HL-60 (cell line): ENCODE measurements around the gene POLR2L.

Experiments used
- DNase-seq, 2 experiments: peaks; one replicate each; pipeline ENCODE4 v3.0.0-alpha.2; 2010 to 2020; ENCODE audit warnings: low read depth in 1 of 2, low spot score in 1 of 2
- H3K27ac ChIP-seq: fragments of 250-450 bp; sonication (Bioruptor Pico); replicated peaks from 2 replicates; pipeline ENCODE4 v1.5.1; 2020; ENCODE audit warnings: mild to moderate bottlenecking, moderate library complexity
- H3K27me3 ChIP-seq: fragments of 250-450 bp; sonication (Bioruptor Pico); 2 replicates; pipeline ENCODE4 v1.5.1; 2021; ENCODE audit warnings: mild to moderate bottlenecking, moderate library complexity; ENCODE audit not compliant: insufficient read depth, poor library complexity, severe bottlenecking
- H3K4me3 ChIP-seq: replicated peaks from 2 replicates; pipeline ENCODE4 v1.5.1; 2011; ENCODE audit warnings: mild to moderate bottlenecking, control low read depth, low read length; ENCODE audit not compliant: insufficient read depth
- GABPA ChIP-seq: IDR thresholded peaks from 2 replicates; pipeline ENCODE4 v1.6.1; 2012; ENCODE audit warnings: low read depth
- POLR2AphosphoS5 ChIP-seq: IDR thresholded peaks from 2 replicates; pipeline ENCODE4 v1.6.1; 2012; ENCODE audit warnings: low read depth
- REST ChIP-seq: IDR thresholded peaks from 2 replicates; pipeline ENCODE4 v1.6.1; 2012; ENCODE audit warnings: low read depth; ENCODE audit not compliant: insufficient replicate concordance
- SPI1 ChIP-seq: IDR thresholded peaks from 2 replicates; pipeline ENCODE4 v1.6.1; 2012; ENCODE audit warnings: low read depth, mild to moderate bottlenecking, borderline replicate concordance
- TF ChIP-seq, protein P1 (sequence below): IDR thresholded peaks from one replicate; pipeline ENCODE4 v1.5.1; 2011; ENCODE audit warnings: low read length, control low read depth, inconsistent platforms; ENCODE audit not compliant: insufficient read depth

POLR2L gene

GRCh38 chr11:812390-812789 is 29.9 kb downstream of the POLR2L start:
- Histone ChIP-seq H3K4me3 (no peak overlapping the region), H3K27ac (peak overlapping the region; percentile 100), H3K27me3 (no peaks in the 10 kb centered on the region)
- TF ChIP-seq GABPA, result no peak
- no peak for TF ChIP-seq SPI1
- TF ChIP-seq, protein P1, sequence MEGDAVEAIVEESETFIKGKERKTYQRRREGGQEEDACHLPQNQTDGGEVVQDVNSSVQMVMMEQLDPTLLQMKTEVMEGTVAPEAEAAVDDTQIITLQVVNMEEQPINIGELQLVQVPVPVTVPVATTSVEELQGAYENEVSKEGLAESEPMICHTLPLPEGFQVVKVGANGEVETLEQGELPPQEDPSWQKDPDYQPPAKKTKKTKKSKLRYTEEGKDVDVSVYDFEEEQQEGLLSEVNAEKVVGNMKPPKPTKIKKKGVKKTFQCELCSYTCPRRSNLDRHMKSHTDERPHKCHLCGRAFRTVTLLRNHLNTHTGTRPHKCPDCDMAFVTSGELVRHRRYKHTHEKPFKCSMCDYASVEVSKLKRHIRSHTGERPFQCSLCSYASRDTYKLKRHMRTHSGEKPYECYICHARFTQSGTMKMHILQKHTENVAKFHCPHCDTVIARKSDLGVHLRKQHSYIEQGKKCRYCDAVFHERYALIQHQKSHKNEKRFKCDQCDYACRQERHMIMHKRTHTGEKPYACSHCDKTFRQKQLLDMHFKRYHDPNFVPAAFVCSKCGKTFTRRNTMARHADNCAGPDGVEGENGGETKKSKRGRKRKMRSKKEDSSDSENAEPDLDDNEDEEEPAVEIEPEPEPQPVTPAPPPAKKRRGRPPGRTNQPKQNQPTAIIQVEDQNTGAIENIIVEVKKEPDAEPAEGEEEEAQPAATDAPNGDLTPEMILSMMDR, result no peak
- TF ChIP-seq POLR2AphosphoS5, result no peak; the same call in 1 of the 2 replicates
- TF ChIP-seq REST, result no peak
- DNase-seq, result no peak

DNA sequence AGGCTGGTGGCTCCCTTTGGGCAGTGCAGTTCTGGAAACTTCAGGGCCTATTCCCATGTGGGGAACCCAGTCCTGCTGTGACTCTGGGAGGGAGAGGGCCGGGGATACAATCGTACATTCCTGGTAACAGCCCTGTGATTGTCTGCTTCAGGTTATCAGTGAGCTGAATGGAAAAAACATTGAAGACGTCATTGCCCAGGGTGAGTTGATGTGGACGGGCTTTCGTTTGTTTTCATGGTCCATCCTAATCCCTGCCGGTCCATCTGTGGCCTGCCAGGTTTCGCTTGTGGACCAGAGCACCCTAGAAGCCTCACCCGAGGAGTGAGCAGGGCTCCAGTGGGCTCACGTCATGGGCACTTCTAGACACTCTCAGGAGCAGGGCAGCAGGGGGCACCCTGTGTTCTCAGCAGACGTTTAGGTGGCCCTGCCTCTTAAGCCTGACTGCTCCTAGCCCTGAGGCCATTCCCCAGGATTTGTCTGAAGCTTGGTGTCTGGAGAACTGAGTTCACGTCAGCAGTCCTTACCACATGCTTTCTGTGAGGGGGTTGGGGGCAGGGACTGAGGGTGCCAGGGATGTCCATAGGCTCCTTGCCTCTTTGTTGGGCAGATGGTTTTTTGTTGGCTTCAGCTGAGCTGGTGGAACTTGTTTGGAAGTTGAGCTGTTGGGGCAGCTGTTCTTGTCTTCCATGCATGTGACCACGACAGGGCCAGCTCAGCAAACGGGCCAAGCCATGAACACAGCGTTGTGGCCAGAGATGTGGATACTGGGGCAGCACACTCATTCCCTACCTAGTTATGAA is 30.7 kb downstream of the POLR2L start:
- Histone ChIP-seq H3K27ac (peak overlapping the region; percentile 100), H3K4me3 (peak overlapping the region; percentile 72), H3K27me3 (no peaks in the 10 kb centered on the region)
- no peak for TF ChIP-seq SPI1
- DNase-seq, result peak in 1 of 2 experiments; percentile 41

- peak overlapping the region; percentile 100 for H3K27ac ChIP-seq
- TF ChIP-seq SPI1 (no peak), REST (no peak), POLR2AphosphoS5 (no peak), GABPA (no peak)
- TF ChIP-seq, protein P1, result no peak
- peak overlapping the region; percentile 72 for H3K4me3 ChIP-seq
- DNase-seq, result no peak
- no peaks in the 10 kb centered on the region for H3K27me3 ChIP-seq
Measured at GRCh38 chr11:810040-810567, 32.2 kb downstream of the POLR2L start.

DNA sequence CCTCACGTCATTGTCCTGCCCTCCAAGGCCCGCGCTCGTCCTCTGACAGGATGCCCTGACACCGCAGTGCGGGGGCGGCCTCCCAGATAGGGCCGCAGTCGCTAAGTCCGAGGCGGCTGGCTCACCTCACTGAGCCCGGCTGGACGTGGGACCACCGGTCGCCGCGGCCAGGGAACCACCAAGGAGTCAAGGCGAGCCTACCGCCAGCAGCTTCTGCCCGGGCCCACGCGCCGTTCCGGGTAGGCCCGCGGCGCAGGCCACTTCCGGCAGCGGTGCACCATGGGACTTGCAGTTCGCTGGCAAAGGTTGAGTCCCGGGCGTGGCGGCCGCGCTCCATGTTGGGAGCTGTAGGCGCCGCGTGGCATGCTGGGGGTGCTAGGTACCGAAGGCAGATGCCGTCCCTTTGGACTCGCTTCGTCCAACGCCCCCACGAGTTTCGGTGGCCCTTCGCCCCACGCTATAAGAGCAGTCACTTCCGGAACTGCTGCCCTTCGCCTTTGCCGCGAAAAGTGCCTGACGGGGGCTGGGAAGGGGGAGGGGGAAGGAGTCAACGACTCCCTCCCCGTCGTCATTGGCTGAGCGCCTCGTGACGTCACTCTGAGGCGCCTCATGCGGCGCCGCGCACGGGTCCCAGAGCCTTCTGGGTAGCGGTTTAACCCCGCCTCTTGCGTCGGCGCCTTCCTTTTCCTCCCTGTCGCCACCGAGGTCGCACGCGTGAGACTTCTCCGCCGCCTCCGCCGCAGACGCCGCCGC is 32.9 kb downstream of the POLR2L start, which contains the start of gene RPLP2:
Gene RPLP2 (plus strand): TSS at position 681 of the 753 bp plus-strand sequence. CDS start 268 bp downstream, outside the sequence.
- Histone ChIP-seq H3K27me3 (no peaks in the 10 kb centered on the region), H3K4me3 (peak within 1 kb of the TSS; percentile 72), H3K27ac (peak within 1 kb of the TSS; percentile 100)
- peak; percentile 97 to 98 for DNase-seq
- TF ChIP-seq REST (peak; percentile 73), POLR2AphosphoS5 (peak; percentile 75), GABPA (peak; percentile 90), SPI1 (peak; percentile 14; the same call in 1 of the 2 replicates)
- TF ChIP-seq, protein P1, result no peak
